Peyer's patch (tissue), 4 donors: ENCODE data around the gene NUDT1. TPM values are rescaled to one million over a fixed set of nuclear protein-coding genes. Genes with fewer than 3 reads are reported as not detected.

Experiments used
- DNase-seq, 3 donors: peaks; one replicate each; pipeline ENCODE4 v3.0.0-alpha.2; 2017 to 2019
- H3K27ac ChIP-seq, 4 donors: fragments of 200-600 bp; sonication (generic); one replicate each; pipeline ENCODE4 v1.5.1; 2016 to 2019
- H3K27me3 ChIP-seq, 2 donors: fragments of 200-600 bp; sonication (generic); one replicate each; pipeline ENCODE4 v1.5.1; 2019
- H3K36me3 ChIP-seq, 3 donors: fragments of 200-600 bp; sonication (generic); one replicate each; pipeline ENCODE4 v1.5.1; 2016 to 2019
- H3K4me1 ChIP-seq, 4 donors: fragments of 200-600 bp; sonication (generic); one replicate each; pipeline ENCODE4 v1.5.1; 2016 to 2019
- H3K4me3 ChIP-seq, 4 donors: fragments of 200-600 bp; sonication (generic); 1 replicate in 3 of 4; 2 replicates in 1 of 4; pipeline ENCODE4 v1.5.1; 2016 to 2019; ENCODE audit warnings: mild to moderate bottlenecking in 1 of 4
- H3K9me3 ChIP-seq, 4 donors: fragments of 200-600 bp; sonication (generic); one replicate each; pipeline ENCODE4 v1.5.1; 2016 to 2019; ENCODE audit warnings: mild to moderate bottlenecking in 1 of 4
- POLR2A ChIP-seq, 2 donors: fragments of 450-650 bp; IDR thresholded peaks; one replicate each; pipeline ENCODE4 v1.5.1; 2017; ENCODE audit warnings: antibody characterized with exemption in 2 of 2, mild to moderate bottlenecking in 2 of 2, moderate library complexity in 2 of 2
- total RNA-seq, 4 donors: library from RNA; depleted of rRNA; stranded (reverse); fragments of >200 nt; gene quantifications; one replicate each; pipeline ENCODE4 v1.1.0, GENCODE V29; 2016
- TF ChIP-seq, protein P1 (sequence below), 6 experiments: fragments of 450-650 bp in 4 of 6; fragments of 200-600 bp in 2 of 6; sonication (generic) in 1 of 6; IDR thresholded peaks; one replicate each; pipeline ENCODE4 v1.5.1; 2017 to 2019; ENCODE audit warnings: antibody characterized with exemption in 6 of 6, mild to moderate bottlenecking in 3 of 6, moderate library complexity in 1 of 6

The NUDT1 gene
- total RNA-seq, 4 donors from 2014 or later: 3.2 to 75.1 (median 11.6) TPM

DNA sequence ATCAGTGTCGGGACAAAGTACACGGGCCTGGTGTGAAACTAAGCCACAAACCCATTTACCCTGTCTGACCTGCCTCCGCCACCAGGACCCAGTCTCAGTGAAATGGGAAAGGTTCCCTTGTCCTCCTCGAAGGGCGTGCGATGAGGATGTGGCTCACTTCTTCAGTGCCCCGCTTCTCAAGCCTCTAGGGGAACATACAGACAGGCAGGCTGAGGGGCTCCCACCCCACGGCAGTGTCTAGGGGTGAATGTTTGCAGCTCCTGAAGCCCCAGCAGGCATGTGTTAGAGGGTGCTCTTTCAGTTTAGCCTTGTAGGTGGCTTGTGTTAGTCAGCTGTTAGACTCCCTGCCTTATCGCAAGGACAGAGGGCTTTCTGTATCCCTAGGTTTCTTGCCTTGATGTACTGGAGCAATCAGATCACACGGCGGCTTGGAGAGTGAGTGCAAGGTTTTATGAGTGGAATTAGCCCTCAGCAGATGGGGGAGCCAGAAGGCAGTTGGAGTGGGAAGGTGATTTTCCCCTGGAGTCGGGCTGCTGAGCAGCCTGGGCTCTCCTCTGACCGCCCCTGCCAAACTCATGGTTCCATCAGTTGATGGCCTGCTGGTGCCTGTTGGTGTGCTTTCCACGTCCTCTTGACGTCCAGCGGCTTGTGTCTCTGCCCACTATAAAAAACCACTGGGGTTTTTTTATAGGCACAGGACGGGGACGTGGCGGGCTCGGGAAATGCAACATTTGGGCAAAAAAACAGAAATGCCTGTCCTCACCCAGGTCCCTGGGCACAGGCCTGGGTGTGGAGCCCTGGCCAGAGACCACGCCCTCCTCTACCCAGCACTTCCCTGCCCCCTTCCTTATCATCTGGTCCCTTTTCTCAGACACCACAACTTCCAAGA lies 759 bp downstream of the NUDT1 start:
- Histone ChIP-seq H3K4me1 (peaks cover 0 to 21% (median 15%) of the 10 kb centered on the region in 4 donors), H3K27ac (peak overlapping the region; percentile 40 to 95 (median 66)), H3K9me3 (no peaks in the 10 kb centered on the region), H3K36me3 (peaks cover 0 to 13% (median 0%) of the 10 kb centered on the region in 3 donors), H3K27me3 (no peaks in the 10 kb centered on the region), H3K4me3 (peak overlapping the region; percentile 83 to 100 (median 98))
- TF ChIP-seq POLR2A (IDR thresholded peaks at IDR 0.05): no peak
- TF ChIP-seq, protein P1, sequence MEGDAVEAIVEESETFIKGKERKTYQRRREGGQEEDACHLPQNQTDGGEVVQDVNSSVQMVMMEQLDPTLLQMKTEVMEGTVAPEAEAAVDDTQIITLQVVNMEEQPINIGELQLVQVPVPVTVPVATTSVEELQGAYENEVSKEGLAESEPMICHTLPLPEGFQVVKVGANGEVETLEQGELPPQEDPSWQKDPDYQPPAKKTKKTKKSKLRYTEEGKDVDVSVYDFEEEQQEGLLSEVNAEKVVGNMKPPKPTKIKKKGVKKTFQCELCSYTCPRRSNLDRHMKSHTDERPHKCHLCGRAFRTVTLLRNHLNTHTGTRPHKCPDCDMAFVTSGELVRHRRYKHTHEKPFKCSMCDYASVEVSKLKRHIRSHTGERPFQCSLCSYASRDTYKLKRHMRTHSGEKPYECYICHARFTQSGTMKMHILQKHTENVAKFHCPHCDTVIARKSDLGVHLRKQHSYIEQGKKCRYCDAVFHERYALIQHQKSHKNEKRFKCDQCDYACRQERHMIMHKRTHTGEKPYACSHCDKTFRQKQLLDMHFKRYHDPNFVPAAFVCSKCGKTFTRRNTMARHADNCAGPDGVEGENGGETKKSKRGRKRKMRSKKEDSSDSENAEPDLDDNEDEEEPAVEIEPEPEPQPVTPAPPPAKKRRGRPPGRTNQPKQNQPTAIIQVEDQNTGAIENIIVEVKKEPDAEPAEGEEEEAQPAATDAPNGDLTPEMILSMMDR (IDR thresholded peaks at IDR 0.05): peak in 4 of 6 experiments; percentile 14 to 23 (median 18)
- no peak for DNase-seq

DNA sequence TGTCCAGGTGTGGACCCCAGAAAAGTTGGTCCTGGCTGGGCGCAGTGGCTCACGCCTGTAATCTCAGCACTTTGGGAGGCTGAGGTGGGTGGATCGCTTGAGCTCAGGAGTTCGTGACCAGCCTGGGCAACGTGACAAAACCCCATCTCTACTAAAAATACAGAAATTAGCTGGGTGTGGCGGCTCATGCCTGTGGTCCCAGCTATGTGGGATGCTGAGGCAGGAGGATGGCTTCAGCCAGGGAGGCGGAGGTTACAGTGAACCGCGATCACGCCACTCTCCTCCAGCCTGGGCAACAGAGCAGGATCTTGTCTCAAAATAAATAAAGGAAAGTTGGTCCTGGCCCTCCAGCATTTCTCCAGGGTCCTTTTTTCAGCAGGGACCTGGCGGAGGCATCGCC lies 1.4 kb downstream of the NUDT1 start:
- H3K4me1 ChIP-seq: peaks cover 0 to 21% (median 13%) of the 10 kb centered on the region in 4 donors
- H3K4me3 ChIP-seq: no peak overlapping the region
- no peak overlapping the region for H3K27ac ChIP-seq
- H3K27me3 ChIP-seq: no peaks in the 10 kb centered on the region
- no peak for DNase-seq
- H3K9me3 ChIP-seq: no peaks in the 10 kb centered on the region
- TF ChIP-seq, protein P1 (IDR thresholded peaks at IDR 0.05): no peak
- no peak for TF ChIP-seq POLR2A (IDR thresholded peaks at IDR 0.05)
- H3K36me3 ChIP-seq: peaks cover 0 to 9% (median 0%) of the 10 kb centered on the region in 3 donors

DNA sequence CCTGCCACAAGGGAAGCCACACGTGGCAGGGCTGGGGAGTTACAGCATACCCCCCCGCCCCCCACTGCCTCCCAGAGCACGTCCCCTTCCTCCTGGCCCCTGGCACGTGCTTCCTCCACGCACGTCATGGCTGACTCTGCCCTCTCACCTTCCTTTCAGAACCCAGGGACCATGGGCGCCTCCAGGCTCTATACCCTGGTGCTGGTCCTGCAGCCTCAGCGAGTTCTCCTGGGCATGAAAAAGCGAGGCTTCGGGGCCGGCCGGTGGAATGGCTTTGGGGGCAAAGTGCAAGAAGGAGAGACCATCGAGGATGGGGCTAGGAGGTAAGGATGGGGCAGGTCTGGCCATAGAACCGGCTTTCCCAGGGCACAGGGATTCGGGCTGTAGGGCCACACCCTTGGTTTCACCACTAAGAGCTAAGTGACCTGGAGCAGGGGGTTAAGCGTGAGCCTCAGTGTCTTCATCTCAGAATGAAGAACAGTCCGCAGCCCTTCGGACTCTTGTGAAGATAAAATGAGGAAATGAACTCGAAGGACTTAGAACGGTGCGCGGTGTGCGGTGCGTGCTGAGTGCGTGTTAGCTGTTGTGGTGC lies 2.5 kb downstream of the NUDT1 start:
- Histone ChIP-seq H3K27ac (no peak overlapping the region), H3K4me1 (peaks cover 0 to 31% (median 15%) of the 10 kb centered on the region in 4 donors), H3K36me3 (peaks cover 0 to 1% (median 0%) of the 10 kb centered on the region in 3 donors), H3K4me3 (no peak overlapping the region), H3K9me3 (no peaks in the 10 kb centered on the region), H3K27me3 (no peaks in the 10 kb centered on the region)
- no peak for TF ChIP-seq POLR2A (IDR thresholded peaks at IDR 0.05)
- TF ChIP-seq, protein P1 (IDR thresholded peaks at IDR 0.05): no peak
- DNase-seq: no peak

DNA sequence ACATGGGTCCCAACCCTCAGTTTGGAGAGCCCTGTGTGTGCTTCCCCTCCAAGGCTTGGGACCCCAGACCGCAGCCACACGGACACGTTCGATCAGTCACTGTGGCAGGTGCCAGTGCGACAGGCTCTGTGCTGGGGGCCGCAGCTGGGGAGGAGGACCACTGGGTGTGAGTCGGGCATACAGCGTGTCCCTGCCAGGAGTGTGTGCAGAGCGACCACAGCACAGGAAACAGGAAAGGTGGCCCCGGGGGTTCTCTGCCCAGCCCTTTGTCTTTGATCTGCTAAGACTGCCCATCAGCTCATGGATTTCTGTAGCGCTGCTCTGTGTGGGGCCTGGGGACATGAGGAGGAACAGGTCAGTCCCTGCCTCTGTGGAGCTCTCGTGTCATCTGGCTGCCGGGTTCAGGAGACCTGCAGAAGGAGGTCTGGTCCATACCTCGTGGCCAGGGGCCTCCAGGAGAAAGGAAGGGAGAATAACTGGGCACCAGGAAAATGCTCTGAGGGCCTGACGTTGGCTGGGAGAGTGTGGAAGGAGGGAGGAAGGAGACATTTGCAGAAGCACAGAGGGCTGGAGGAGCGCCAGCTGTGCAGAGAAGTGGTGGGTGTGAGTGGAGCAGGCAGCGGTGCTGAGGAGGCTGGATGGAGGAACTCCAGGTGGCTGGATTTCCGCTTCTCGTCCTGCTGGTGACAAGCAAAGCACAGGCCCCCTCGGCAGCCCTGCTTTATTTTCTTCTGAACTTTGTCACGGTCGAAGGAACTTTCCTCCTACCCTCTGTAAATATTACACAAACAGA lies 4.1 kb downstream of the NUDT1 start:
- H3K9me3 ChIP-seq: no peaks in the 10 kb centered on the region
- TF ChIP-seq, protein P1 (IDR thresholded peaks at IDR 0.05): no peak
- no peak for TF ChIP-seq POLR2A (IDR thresholded peaks at IDR 0.05)

More for the DNA sequence above, 4.1 kb downstream of the NUDT1 start:
- H3K36me3 ChIP-seq: no peaks in the 10 kb centered on the region
- DNase-seq: no peak
- no peak overlapping the region for H3K27ac ChIP-seq
- H3K4me3 ChIP-seq: no peak overlapping the region
- no peaks in the 10 kb centered on the region for H3K27me3 ChIP-seq
- H3K4me1 ChIP-seq: peaks cover 0 to 27% (median 12%) of the 10 kb centered on the region in 4 donors
